CD4-positive, alpha-beta T cell treated with Interleukin-17A for 1 hour (primary cell): ENCODE data around the gene IMPDH1.

ENCODE experiments used
- DNase-seq: peaks from one replicate; pipeline ENCODE4 v3.0.0-alpha.2; 2020

The IMPDH1 gene

GRCh38 chr7:128385988-128386925 is 23.5 kb downstream of the IMPDH1 start:
- no peak for DNase-seq

- DNase-seq: no peak
These were observed 25.1 kb downstream of the IMPDH1 start for GRCh38 chr7:128384726-128385125.

- no peak for DNase-seq
These were observed 26.0 kb downstream of the IMPDH1 start for GRCh38 chr7:128383776-128384175.

GRCh38 chr7:128381161-128381821 is 28.5 kb downstream of the IMPDH1 start:
- DNase-seq: peak; percentile 34

- DNase-seq: no peak
These were observed 29.2 kb downstream of the IMPDH1 start for GRCh38 chr7:128380483-128381106.

GRCh38 chr7:128379900-128380479 is 29.8 kb downstream of the IMPDH1 start:
- no peak for DNase-seq

GRCh38 chr7:128378637-128379036 is 31.1 kb downstream of the IMPDH1 start:
- DNase-seq: no peak

GRCh38 chr7:128376077-128376476 is 33.7 kb downstream of the IMPDH1 start:
- DNase-seq: no peak

- no peak for DNase-seq
These were observed 35.7 kb downstream of the IMPDH1 start for GRCh38 chr7:128374041-128374440.

- DNase-seq: no peak
These were observed 36.2 kb downstream of the IMPDH1 start for GRCh38 chr7:128373606-128374005.

- no peak for DNase-seq
These were observed 39.3 kb downstream of the IMPDH1 start for GRCh38 chr7:128370491-128370890.

- DNase-seq: no peak
These were observed 42.8 kb downstream of the IMPDH1 start for GRCh38 chr7:128366986-128367385.

GRCh38 chr7:128366300-128366699 is 43.5 kb downstream of the IMPDH1 start:
- DNase-seq: no peak

- no peak for DNase-seq
These were observed 44.4 kb downstream of the IMPDH1 start for GRCh38 chr7:128365432-128365831.

- DNase-seq: no peak
These were observed 45.5 kb downstream of the IMPDH1 start for GRCh38 chr7:128364166-128364870.

GRCh38 chr7:128363261-128363721 is 46.5 kb downstream of the IMPDH1 start:
- no peak for DNase-seq

- DNase-seq: no peak
These were observed 47.1 kb downstream of the IMPDH1 start for GRCh38 chr7:128362670-128363069.

- peak; percentile 58 for DNase-seq
These were observed 48.1 kb downstream of the IMPDH1 start, which contains the start of gene PRRT4 for GRCh38 chr7:128361411-128362379. Gene PRRT4 (minus strand): TSS chr7:128361690.

- DNase-seq: no peak
These were observed 49.5 kb downstream of the IMPDH1 start for GRCh38 chr7:128360359-128360678.

GRCh38 chr7:128359939-128360338 is 49.8 kb downstream of the IMPDH1 start:
- no peak for DNase-seq

- no peak for DNase-seq
These were observed 50.4 kb downstream of the IMPDH1 start for GRCh38 chr7:128359336-128359735.
